CD4-positive, alpha-beta memory T cell (primary cell): ENCODE measurements around the gene OR6X1. TPM values are rescaled to one million over a fixed set of nuclear protein-coding genes. Genes with fewer than 3 reads are reported as not detected.
A peak's percentile ranks its signal among the peaks of the same experiment; 100 is the strongest.
"Not testable (repeated sequence)": the region's sequence is repeated elsewhere in the genome, so short reads cannot be mapped to it uniquely, and the experiment has no call there.

Experiments
- CTCF ChIA-PET: fragments of 350-600 bp; sonication (Branson Sonifier 250); formaldehyde crosslinking; loops from one replicate; lab custom pipeline; 2021; ENCODE audit warnings: inconsistent platforms; ENCODE audit not compliant: partially characterized antibody; lab: Charles Lee
- POLR2A ChIA-PET: fragments of 350-600 bp; sonication (Branson Sonifier 250); formaldehyde crosslinking; loops from one replicate; lab custom pipeline; 2021; ENCODE audit not compliant: partially characterized antibody; lab: Charles Lee
- DNase-seq, 5 donors: peaks; one replicate each; pipeline versions ENCODE4 v3.0.0 to v3.0.0-alpha.2; 2020 to 2022; ENCODE audit warnings: mixed read lengths in 1 of 5
- H3K27ac ChIP-seq: one replicate; pipeline ENCODE4 v1.7.0; 2013; ENCODE audit warnings: low read depth, low read length
- H3K27me3 ChIP-seq: 2 replicates; pipeline ENCODE4 v1.7.0; 2013; ENCODE audit warnings: mild to moderate bottlenecking, low read length, moderate library complexity; ENCODE audit not compliant: insufficient read depth
- H3K36me3 ChIP-seq: 2 replicates; pipeline ENCODE4 v1.7.0; 2013; ENCODE audit warnings: mild to moderate bottlenecking, low read length, moderate library complexity; ENCODE audit not compliant: insufficient read depth
- H3K4me1 ChIP-seq: 2 replicates; pipeline ENCODE4 v1.7.0; 2013; ENCODE audit warnings: mild to moderate bottlenecking, low read length, moderate library complexity; ENCODE audit not compliant: insufficient read depth
- H3K4me3 ChIP-seq, 2 donors: one replicate each; pipeline ENCODE4 v1.7.0; 2013; ENCODE audit warnings: low read length in 2 of 2, mild to moderate bottlenecking in 1 of 2
- H3K9me3 ChIP-seq, 2 donors: one replicate each; pipeline ENCODE4 v1.7.0; 2013; ENCODE audit warnings: low read length in 2 of 2, control low read depth in 1 of 2; ENCODE audit not compliant: control insufficient read depth in 1 of 2
- H3K27ac Mint-ChIP-seq, 7 donors: one replicate each; pipeline ENCODE4 v1.8.0; 2020 to 2021; ENCODE audit warnings: mixed read lengths in 7 of 7, mild to moderate bottlenecking in 6 of 7, inconsistent platforms in 3 of 7, moderate library complexity in 3 of 7
- H3K27me3 Mint-ChIP-seq, 2 donors: one replicate each; pipeline ENCODE4 v1.8.0; 2020 to 2021; ENCODE audit warnings: mixed read lengths in 2 of 2
- H3K36me3 Mint-ChIP-seq, 2 donors: one replicate each; pipeline ENCODE4 v1.8.0; 2020 to 2021; ENCODE audit warnings: mixed read lengths in 2 of 2, inconsistent platforms in 1 of 2, mild to moderate bottlenecking in 1 of 2
- H3K4me1 Mint-ChIP-seq, 4 donors: one replicate each; pipeline ENCODE4 v1.8.0; 2020 to 2021; ENCODE audit warnings: mixed read lengths in 4 of 4, mild to moderate bottlenecking in 1 of 4
- H3K4me3 Mint-ChIP-seq, 8 donors: one replicate each; pipeline ENCODE4 v1.8.0; 2020 to 2021; ENCODE audit warnings: mixed read lengths in 8 of 8, mild to moderate bottlenecking in 7 of 8, moderate library complexity in 6 of 8, inconsistent platforms in 3 of 8
- H3K9me3 Mint-ChIP-seq, 8 donors: one replicate each; pipeline ENCODE4 v1.8.0; 2020 to 2021; ENCODE audit warnings: mixed read lengths in 8 of 8, mild to moderate bottlenecking in 5 of 8, inconsistent platforms in 3 of 8, moderate library complexity in 1 of 8
- intact Hi-C: fragments of 100-400 bp; cut with micrococcal nuclease; formaldehyde crosslinking; loops from one replicate; pipeline ENCODE4 v1.15.1; 2023
- polyA plus RNA-seq, 2 donors: library from polyadenylated mRNA; unstranded; fragments of 300-500 nt; fragmentation: Illumina TruSeq; gene quantifications; one replicate each; pipeline ENCODE4 v1.2.3, GENCODE V29; 2021
- total RNA-seq, 2 experiments: library from RNA; stranded (reverse); gene quantifications; one replicate each; pipeline ENCODE4 v1.2.3, GENCODE V29; 2021

OR6X1 gene
- total and polyA plus RNA-seq, 4 experiments from 2014 or later = not detected

DNA sequence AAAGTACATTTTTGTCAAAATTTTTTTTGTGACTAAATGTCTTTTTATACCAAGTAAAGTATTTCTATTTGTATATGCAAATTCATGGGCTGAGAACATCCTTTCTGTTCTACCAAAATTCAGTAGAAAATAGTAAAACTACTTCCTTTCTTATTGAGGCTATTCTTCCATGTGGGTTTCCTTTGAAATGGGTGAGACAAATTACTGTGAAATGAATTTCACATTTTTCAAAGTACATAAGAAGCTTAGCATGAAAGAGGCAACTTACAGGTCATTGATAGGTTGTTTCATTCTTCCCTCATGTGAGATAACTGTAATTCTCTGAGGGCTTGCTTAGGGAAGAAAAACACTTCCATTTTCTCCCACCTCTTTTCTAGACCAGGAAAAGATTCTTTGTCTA lies 1.0 kb upstream of the OR6X1 start:
- Mint-ChIP-seq H3K4me3 (no peak overlapping the region), H3K36me3 (no peaks in the 10 kb centered on the region), H3K27me3 (peaks cover 23 to 28% of the 10 kb centered on the region in 2 donors), H3K4me1 (no peaks in the 10 kb centered on the region), H3K27ac (no peak overlapping the region), H3K9me3 (peaks cover 0 to 2% (median 0%) of the 10 kb centered on the region in 8 donors)
- Histone ChIP-seq H3K27ac (no peak overlapping the region), H3K36me3 (no peaks in the 10 kb centered on the region), H3K4me3 (no peak overlapping the region), H3K4me1 (no peaks in the 10 kb centered on the region), H3K27me3 (no peaks in the 10 kb centered on the region), H3K9me3 (no peaks in the 10 kb centered on the region)
- POLR2A ChIA-PET = no interaction called here
- no peak for DNase-seq
- CTCF ChIA-PET = no interaction called here
- intact Hi-C loops = no loop called here

DNA sequence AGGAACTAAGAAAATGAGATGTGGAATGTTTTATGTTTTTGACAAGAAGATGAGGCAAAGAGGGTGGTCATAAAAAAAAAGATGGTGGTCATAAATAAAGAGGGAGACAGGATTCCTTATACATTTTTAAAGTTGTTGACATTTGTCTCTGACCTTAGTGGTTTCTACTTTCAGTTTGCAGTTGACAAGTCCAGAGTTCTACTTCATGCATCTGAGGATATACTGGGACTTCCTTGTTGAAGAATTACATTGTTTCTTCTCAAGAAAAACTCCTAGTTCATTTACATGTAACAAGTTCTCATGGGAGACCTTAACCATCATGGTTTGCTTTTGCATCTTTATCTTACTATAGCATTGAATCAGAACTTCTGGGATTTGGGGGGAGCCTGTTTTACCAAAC lies 1.2 kb downstream of the OR6X1 start:
- Mint-ChIP-seq H3K4me1 (no peaks in the 10 kb centered on the region), H3K27me3 (peaks cover 25 to 32% of the 10 kb centered on the region in 2 donors), H3K27ac (no peak overlapping the region), H3K9me3 (peaks cover 0 to 9% (median 3%) of the 10 kb centered on the region in 8 donors), H3K4me3 (no peak overlapping the region), H3K36me3 (no peaks in the 10 kb centered on the region)
- POLR2A ChIA-PET = no interaction called here
- CTCF ChIA-PET = no interaction called here
- DNase-seq = no peak
- intact Hi-C loops = no loop called here
- H3K27ac ChIP-seq = no peak overlapping the region
- no peak overlapping the region for H3K4me3 ChIP-seq
- H3K27me3 ChIP-seq = no peaks in the 10 kb centered on the region
- no peaks in the 10 kb centered on the region for H3K36me3 ChIP-seq
- H3K9me3 ChIP-seq = no peaks in the 10 kb centered on the region
- no peaks in the 10 kb centered on the region for H3K4me1 ChIP-seq

DNA sequence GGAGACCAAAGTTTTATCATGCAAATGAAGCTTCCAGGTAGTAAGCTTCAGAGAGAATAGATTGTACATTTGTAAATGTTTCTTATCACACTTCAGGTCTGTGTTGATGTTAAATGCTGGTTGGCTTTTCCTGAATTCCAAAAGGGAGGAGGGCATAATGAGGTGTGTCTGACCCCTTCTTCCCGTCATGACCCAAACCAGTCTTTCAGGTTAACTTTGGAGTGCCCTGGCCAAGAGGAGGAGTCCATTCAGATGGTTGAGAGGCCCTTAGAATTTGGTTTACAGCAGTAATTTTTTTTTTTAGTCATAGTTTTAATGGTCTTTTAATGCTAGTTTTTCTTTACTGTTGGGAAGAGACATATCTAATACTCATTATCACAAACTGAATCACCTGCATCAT lies 2.5 kb downstream of the OR6X1 start:
- DNase-seq = no peak
- peaks cover 0 to 13% (median 5%) of the 10 kb centered on the region in 8 donors for H3K9me3 Mint-ChIP-seq
- Histone ChIP-seq H3K9me3 (no peaks in the 10 kb centered on the region), H3K36me3 (no peaks in the 10 kb centered on the region), H3K4me1 (no peaks in the 10 kb centered on the region), H3K4me3 (no peak overlapping the region), H3K27ac (no peak overlapping the region), H3K27me3 (no peaks in the 10 kb centered on the region)
- H3K4me1 Mint-ChIP-seq = no peaks in the 10 kb centered on the region
- CTCF ChIA-PET = no interaction called here
- H3K4me3 Mint-ChIP-seq = no peak overlapping the region
- POLR2A ChIA-PET = no interaction called here
- H3K36me3 Mint-ChIP-seq = no peaks in the 10 kb centered on the region
- peaks cover 21 to 30% of the 10 kb centered on the region in 2 donors for H3K27me3 Mint-ChIP-seq
- intact Hi-C loops = no loop called here
- no peak overlapping the region for H3K27ac Mint-ChIP-seq

DNA sequence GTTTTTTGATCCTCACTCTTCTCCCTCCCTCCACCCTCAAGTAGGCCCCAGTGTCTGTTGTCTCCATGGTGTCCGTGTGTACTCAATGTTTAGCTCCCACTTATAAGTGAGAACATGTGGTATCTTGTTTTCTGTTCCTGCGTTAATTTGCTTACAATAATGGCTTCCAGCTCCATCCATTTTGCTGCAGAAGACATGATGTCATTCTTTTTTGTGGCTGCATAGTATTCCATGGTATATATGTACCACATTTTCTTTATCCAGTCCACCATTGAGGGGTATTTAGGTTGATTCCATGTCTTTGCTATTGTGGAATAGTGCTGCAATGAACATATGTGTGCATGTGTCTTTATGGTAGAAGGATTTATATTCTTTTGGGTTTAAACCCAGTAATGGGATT lies 6.0 kb downstream of the OR6X1 start:
- not testable (repeated sequence) for H3K4me1 Mint-ChIP-seq

DNA sequence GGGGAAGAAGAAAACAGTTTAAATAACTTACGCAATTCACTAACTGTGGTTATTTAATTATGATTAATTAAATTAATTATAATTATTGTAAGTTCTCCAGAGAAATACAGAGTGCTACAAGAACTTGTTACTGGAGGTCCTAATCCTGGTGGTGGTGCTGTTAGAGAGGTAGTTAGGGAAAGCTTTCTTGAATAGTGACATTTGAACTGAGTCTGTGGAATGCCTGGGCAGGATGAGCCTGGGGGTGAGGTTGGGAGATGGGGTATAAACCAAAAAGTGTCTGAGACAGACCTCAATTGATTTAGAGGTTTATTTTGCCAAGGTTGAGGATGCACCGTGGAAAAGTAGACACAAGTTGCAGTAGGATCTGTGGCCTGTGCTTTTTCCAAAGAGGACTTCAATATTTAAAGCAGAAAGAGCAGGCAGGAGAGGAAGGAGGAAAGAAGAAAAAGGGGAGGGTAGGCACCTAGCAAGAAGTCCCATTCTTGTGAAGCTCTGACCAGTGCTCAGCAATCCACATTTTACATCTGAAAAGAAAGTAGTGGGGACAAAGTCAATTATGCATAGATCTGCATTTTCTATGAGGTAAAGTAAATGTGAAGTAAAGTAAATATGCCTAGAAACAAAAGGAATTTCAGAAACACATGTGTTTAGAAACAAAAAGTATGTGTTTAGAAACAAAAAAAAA lies 8.4 kb downstream of the OR6X1 start:
- H3K4me1 Mint-ChIP-seq = peaks cover 6 to 17% (median 12%) of the 10 kb centered on the region in 4 donors
- H3K27ac Mint-ChIP-seq = no peak overlapping the region
- no peak overlapping the region for H3K27ac ChIP-seq
- DNase-seq = no peak
- H3K36me3 Mint-ChIP-seq = peaks cover 0 to 7% of the 10 kb centered on the region in 2 donors
- no peaks in the 10 kb centered on the region for H3K9me3 ChIP-seq
- no peak overlapping the region for H3K4me3 ChIP-seq
- peaks cover 10% of the 10 kb centered on the region for H3K4me1 ChIP-seq
- intact Hi-C loops = loop anchor here (10.0 kb wide), 1 partner anchor 369 kb away; the partner anchor contains the start of gene VWA5A
- peaks cover 0 to 13% (median 5%) of the 10 kb centered on the region in 8 donors for H3K9me3 Mint-ChIP-seq
- no peaks in the 10 kb centered on the region for H3K36me3 ChIP-seq
- H3K27me3 Mint-ChIP-seq = peaks cover 12 to 18% of the 10 kb centered on the region in 2 donors
- H3K27me3 ChIP-seq = no peaks in the 10 kb centered on the region
- ChIA-PET POLR2A (interaction anchor here (0.6 kb wide), 1 partner anchor 895 kb away, joined by 3 read pairs; no protein-coding TSS in a partner anchor), CTCF (no interaction called here)
- H3K4me3 Mint-ChIP-seq = no peak overlapping the region

More for the DNA sequence above, 6.0 kb downstream of the OR6X1 start:
- H3K27me3 ChIP-seq, H3K9me3 ChIP-seq, H3K27ac ChIP-seq, H3K4me1 ChIP-seq, POLR2A ChIA-PET, DNase-seq, H3K36me3 ChIP-seq, H3K36me3 Mint-ChIP-seq, H3K4me3 Mint-ChIP-seq, H3K4me3 ChIP-seq, CTCF ChIA-PET: not testable (repeated sequence)
- intact Hi-C loops = loop anchor here (10.0 kb wide), 1 partner anchor 366 kb away; the partner anchor contains the start of gene VWA5A
- Mint-ChIP-seq H3K9me3 (peaks cover 0 to 13% (median 5%) of the 10 kb centered on the region in 8 donors), H3K27me3 (peaks cover 21 to 26% of the 10 kb centered on the region in 2 donors), H3K27ac (peak overlapping the region in 1 of 7 donors; percentile 40)

DNA sequence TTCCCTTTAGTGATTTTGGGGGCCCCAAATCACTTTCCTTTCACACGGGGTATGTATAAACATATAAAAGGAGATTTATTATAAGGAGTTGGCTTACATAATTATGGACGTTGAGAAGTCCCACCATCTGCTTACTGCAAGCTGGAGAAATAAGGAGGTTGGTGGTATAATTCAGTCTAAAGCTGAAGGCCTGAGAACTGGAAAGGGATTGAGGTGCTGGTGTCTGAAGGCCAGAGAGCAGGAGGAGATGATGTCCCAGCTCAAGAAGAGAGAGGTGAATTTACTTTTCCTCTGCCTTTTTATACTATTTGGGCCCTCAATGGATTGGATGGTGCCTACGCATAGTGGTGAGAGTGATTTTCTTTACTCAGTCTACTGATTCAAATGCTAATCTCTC lies 11.6 kb downstream of the OR6X1 start:
- no peaks in the 10 kb centered on the region for H3K27me3 ChIP-seq
- Mint-ChIP-seq H3K27me3 (peaks cover under 1 to 3% of the 10 kb centered on the region in 2 donors), H3K36me3 (peaks cover under 1 to 29% of the 10 kb centered on the region in 2 donors), H3K27ac (peak overlapping the region in 2 of 7 donors; percentile 44 to 54), H3K9me3 (peaks cover 0 to under 1% (median 0%) of the 10 kb centered on the region in 8 donors), H3K4me3 (peak overlapping the region in 3 of 8 donors; percentile 96 to 99 (median 98)), H3K4me1 (peaks cover 22 to 48% (median 31%) of the 10 kb centered on the region in 4 donors)
- no peak overlapping the region for H3K27ac ChIP-seq
- peaks cover 27% of the 10 kb centered on the region for H3K4me1 ChIP-seq
- no peaks in the 10 kb centered on the region for H3K36me3 ChIP-seq
- no peak for DNase-seq
- POLR2A ChIA-PET = no interaction called here
- no peak overlapping the region for H3K4me3 ChIP-seq
- intact Hi-C loops = loop anchor here (5.0 to 10.0 kb wide), 2 partner anchors 372 to 1210 kb away; partner anchors contain the start of genes CCDC15 and VWA5A
- H3K9me3 ChIP-seq = no peaks in the 10 kb centered on the region
- CTCF ChIA-PET = no interaction called here

DNA sequence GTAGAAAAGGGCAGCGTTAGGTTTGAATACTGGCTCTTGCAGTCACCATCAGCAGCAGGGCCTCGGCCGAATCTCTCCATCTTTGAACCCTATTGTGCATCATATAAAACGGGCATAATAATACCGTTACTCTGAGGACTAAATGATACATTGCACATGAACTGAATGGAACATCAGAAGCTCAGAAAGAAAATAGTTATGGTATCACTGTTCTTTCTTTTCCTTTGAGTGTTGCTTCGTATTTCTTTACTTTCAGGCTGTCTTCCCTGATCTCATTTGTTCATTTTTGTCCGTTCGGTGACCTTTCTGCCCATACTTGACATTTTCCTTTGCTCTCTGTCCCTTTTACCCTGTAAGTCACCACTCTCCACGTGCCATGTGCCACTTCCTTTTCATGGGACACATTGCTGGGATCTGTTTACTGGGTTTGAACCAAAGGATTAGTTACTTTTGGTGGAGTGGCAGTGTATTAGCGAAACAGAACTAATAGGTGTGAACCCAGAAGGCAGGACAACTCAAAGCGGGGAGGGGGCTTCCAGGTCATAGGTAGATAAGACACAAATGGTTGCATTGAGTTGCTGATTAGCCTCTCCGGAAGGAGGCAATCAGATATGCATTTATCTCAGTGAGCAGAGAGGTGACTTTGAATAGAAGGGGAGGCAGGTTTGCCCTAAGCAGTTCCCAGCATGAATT lies 12.1 kb downstream of the OR6X1 start:
- Mint-ChIP-seq H3K27me3 (peaks cover 0 to 3% of the 10 kb centered on the region in 2 donors), H3K9me3 (no peaks in the 10 kb centered on the region), H3K4me3 (peak overlapping the region; percentile 91 to 99 (median 98)), H3K27ac (peak overlapping the region; percentile 81 to 98 (median 96)), H3K4me1 (peaks cover 24 to 53% (median 36%) of the 10 kb centered on the region in 4 donors), H3K36me3 (peaks cover 4 to 34% of the 10 kb centered on the region in 2 donors)
- peak overlapping the region; percentile 69 for H3K27ac ChIP-seq
- H3K36me3 ChIP-seq = no peaks in the 10 kb centered on the region
- peak in 1 of 5 donors; percentile 4 for DNase-seq
- ChIA-PET POLR2A (no interaction called here), CTCF (no interaction called here)
- peaks cover 27% of the 10 kb centered on the region for H3K4me1 ChIP-seq
- no peaks in the 10 kb centered on the region for H3K27me3 ChIP-seq
- peak overlapping the region; percentile 70 to 80 for H3K4me3 ChIP-seq
- intact Hi-C loops = loop anchor here (5.0 to 10.0 kb wide), 2 partner anchors 373 to 1210 kb away; partner anchors contain the start of genes CCDC15 and VWA5A
- H3K9me3 ChIP-seq = no peaks in the 10 kb centered on the region
